Breast epithelium (tissue), 4 donors: ENCODE measurements around the gene ATP6V1B1. TPM values are rescaled to one million over a fixed set of nuclear protein-coding genes. Genes with fewer than 3 reads are reported as not detected.

Experiments used
- DNase-seq, 2 donors: peaks; one replicate each; pipeline ENCODE4 v3.0.0-alpha.2; 2019; ENCODE audit warnings: low spot score in 2 of 2
- H3K27ac ChIP-seq, 2 donors: fragments of 200-600 bp; sonication (generic) in 1 of 2; one replicate each; pipeline ENCODE4 v1.5.1; 2016 to 2019; ENCODE audit warnings: mild to moderate bottlenecking in 1 of 2
- H3K27me3 ChIP-seq, 2 donors: fragments of 200-600 bp; sonication (generic) in 1 of 2; one replicate each; pipeline versions ENCODE4 v1.5.1 to v1.6.0; 2017 to 2019; ENCODE audit warnings: control low read depth in 1 of 2, mild to moderate bottlenecking in 1 of 2
- H3K36me3 ChIP-seq: fragments of 200-600 bp; one replicate; pipeline ENCODE4 v1.5.1; 2019
- H3K4me1 ChIP-seq, 2 donors: fragments of 200-600 bp; sonication (generic); one replicate each; pipeline ENCODE4 v1.5.1; 2016 to 2019; ENCODE audit warnings: control low read depth in 1 of 2
- H3K4me3 ChIP-seq, 3 donors: fragments of 200-600 bp; sonication (generic); 1 replicate in 2 of 3; 2 replicates in 1 of 3; pipeline ENCODE4 v1.5.1; 2016 to 2019; ENCODE audit warnings: mild to moderate bottlenecking in 3 of 3, moderate library complexity in 2 of 3
- H3K9me3 ChIP-seq, 2 donors: fragments of 200-600 bp; sonication (generic) in 1 of 2; one replicate each; pipeline ENCODE4 v1.5.1; 2016 to 2019; ENCODE audit warnings: control low read depth in 1 of 2
- CTCF ChIP-seq, 3 donors: fragments of 450-650 bp; IDR thresholded peaks; one replicate each; pipeline ENCODE4 v1.5.1; 2016 to 2017; ENCODE audit warnings: antibody characterized with exemption in 3 of 3, mild to moderate bottlenecking in 3 of 3, moderate library complexity in 3 of 3
- POLR2A ChIP-seq: fragments of 450-650 bp; IDR thresholded peaks from one replicate; pipeline ENCODE4 v1.6.1; 2016; ENCODE audit warnings: antibody characterized with exemption, mild to moderate bottlenecking, moderate library complexity
- POLR2AphosphoS5 ChIP-seq, 3 donors: sonication (generic); formaldehyde crosslinking; IDR thresholded peaks; one replicate each; pipeline ENCODE4 v1.6.1; 2017; ENCODE audit warnings: antibody characterized with exemption in 3 of 3
- intact Hi-C: fragments of 100-400 bp; cut with DNase I; formaldehyde crosslinking; loops from one replicate; pipeline ENCODE4 v1.15.1; 2023; ENCODE audit warnings: low total_unique reads
- total RNA-seq, 3 donors: library from RNA; depleted of rRNA; stranded (reverse); fragments of >200 nt; gene quantifications; one replicate each; pipeline ENCODE4 v1.1.0, GENCODE V29; 2016

Gene ATP6V1B1
- total RNA-seq, 3 donors from 2014 or later: 1.8 to 38.2 (median 4.6) TPM

DNA sequence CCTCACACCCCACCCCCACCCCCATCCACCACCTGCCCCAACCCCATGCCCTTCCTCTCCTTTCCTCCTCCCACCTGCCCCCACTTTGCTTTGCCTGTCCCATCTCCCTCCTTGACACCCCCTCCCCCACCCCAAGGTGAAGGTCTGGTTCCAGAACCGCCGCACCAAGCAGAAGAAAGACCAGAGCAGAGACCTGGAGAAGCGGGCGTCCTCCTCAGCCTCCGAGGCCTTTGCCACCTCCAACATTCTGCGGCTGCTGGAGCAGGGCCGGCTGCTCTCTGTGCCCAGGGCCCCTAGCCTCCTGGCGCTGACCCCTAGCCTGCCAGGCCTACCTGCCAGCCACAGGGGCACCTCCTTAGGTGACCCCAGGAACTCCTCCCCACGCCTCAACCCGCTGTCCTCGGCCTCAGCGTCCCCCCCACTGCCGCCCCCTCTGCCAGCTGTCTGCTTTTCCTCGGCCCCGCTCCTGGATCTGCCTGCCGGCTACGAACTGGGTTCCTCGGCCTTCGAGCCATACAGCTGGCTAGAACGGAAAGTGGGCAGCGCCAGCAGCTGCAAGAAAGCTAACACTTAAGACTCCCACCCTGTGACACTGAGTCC lies 3.0 kb upstream of the ATP6V1B1 start:
- peak in 1 of 2 donors; percentile 11 for DNase-seq
- Histone ChIP-seq H3K27me3 (no peaks in the 10 kb centered on the region), H3K4me1 (no peaks in the 10 kb centered on the region), H3K4me3 (no peak overlapping the region), H3K27ac (no peak overlapping the region), H3K36me3 (no peaks in the 10 kb centered on the region), H3K9me3 (no peaks in the 10 kb centered on the region)
- TF ChIP-seq POLR2A (no peak), POLR2AphosphoS5 (IDR thresholded peaks at IDR 0.05) (no peak), CTCF (IDR thresholded peaks at IDR 0.05) (no peak)
- intact Hi-C loops: no loop called here

- Histone ChIP-seq H3K27ac (peak overlapping the region; percentile 80 to 81), H3K4me3 (no peak overlapping the region), H3K9me3 (no peaks in the 10 kb centered on the region), H3K36me3 (no peaks in the 10 kb centered on the region), H3K4me1 (no peaks in the 10 kb centered on the region), H3K27me3 (no peaks in the 10 kb centered on the region)
- DNase-seq: peak in 1 of 2 donors; percentile 13
- TF ChIP-seq POLR2AphosphoS5 (IDR thresholded peaks at IDR 0.05) (no peak), CTCF (IDR thresholded peaks at IDR 0.05) (no peak), POLR2A (no peak)
- intact Hi-C loops: no loop called here
Measured at GRCh38 chr2:70934981-70935380, 719 bp upstream of the ATP6V1B1 start.

- intact Hi-C loops: no loop called here
Measured at GRCh38 chr2:70936165-70936978, 672 bp downstream of the ATP6V1B1 start.

GRCh38 chr2:70936979-70937811 lies 1.5 kb downstream of the ATP6V1B1 start:
- Histone ChIP-seq H3K36me3 (no peaks in the 10 kb centered on the region), H3K9me3 (no peaks in the 10 kb centered on the region), H3K27ac (peak overlapping the region; percentile 70 to 73), H3K27me3 (no peaks in the 10 kb centered on the region), H3K4me3 (peak overlapping the region in 2 of 3 donors; percentile 47 to 51), H3K4me1 (no peaks in the 10 kb centered on the region)
- TF ChIP-seq POLR2A (no peak), POLR2AphosphoS5 (IDR thresholded peaks at IDR 0.05) (no peak), CTCF (IDR thresholded peaks at IDR 0.05) (no peak)
- peak in 1 of 2 donors; percentile 50 for DNase-seq
- intact Hi-C loops: no loop called here

More at GRCh38 chr2:70936165-70936978, 672 bp downstream of the ATP6V1B1 start:
- no peak for DNase-seq
- Histone ChIP-seq H3K4me3 (peak overlapping the region in 2 of 3 donors; percentile 47 to 51), H3K27me3 (no peaks in the 10 kb centered on the region), H3K27ac (peak overlapping the region; percentile 80 to 81), H3K9me3 (no peaks in the 10 kb centered on the region), H3K4me1 (no peaks in the 10 kb centered on the region), H3K36me3 (no peaks in the 10 kb centered on the region)
- TF ChIP-seq CTCF (IDR thresholded peaks at IDR 0.05): no peak
- TF ChIP-seq POLR2AphosphoS5 (IDR thresholded peaks at IDR 0.05): no peak
